ENCODE data around the gene GRIK2.

The GRIK2 gene

GRCh38 chr6:101728388-101728787 lies 334.9 kb downstream of the GRIK2 start:
- no peak for DNase-seq

- DNase-seq, result no peak
These were observed 335.4 kb downstream of the GRIK2 start for GRCh38 chr6:101728956-101729355.

GRCh38 chr6:101730954-101731353 lies 337.4 kb downstream of the GRIK2 start:
- DNase-seq, result no peak

- no peak for DNase-seq
These were observed 340.4 kb downstream of the GRIK2 start for GRCh38 chr6:101733899-101734298.

- DNase-seq, result no peak
These were observed 345.0 kb downstream of the GRIK2 start for GRCh38 chr6:101738481-101738880.

- DNase-seq, result no peak
These were observed 347.1 kb downstream of the GRIK2 start for GRCh38 chr6:101740631-101741030.

- no peak for DNase-seq
These were observed 348.1 kb downstream of the GRIK2 start for GRCh38 chr6:101741474-101742171.

- no peak for DNase-seq
These were observed 353.7 kb downstream of the GRIK2 start for GRCh38 chr6:101747160-101747559.

GRCh38 chr6:101747716-101748115 lies 354.2 kb downstream of the GRIK2 start:
- DNase-seq, result no peak

- no peak for DNase-seq
These were observed 362.4 kb downstream of the GRIK2 start for GRCh38 chr6:101755931-101756330.

GRCh38 chr6:101758368-101758767 lies 364.9 kb downstream of the GRIK2 start:
- no peak for DNase-seq

- no peak for DNase-seq
These were observed 367.5 kb downstream of the GRIK2 start for GRCh38 chr6:101760843-101761621.

- DNase-seq, result no peak
These were observed 369.3 kb downstream of the GRIK2 start for GRCh38 chr6:101762851-101763250.

- no peak for DNase-seq
These were observed 371.8 kb downstream of the GRIK2 start for GRCh38 chr6:101765281-101765680.

- DNase-seq, result no peak
These were observed 376.6 kb downstream of the GRIK2 start for GRCh38 chr6:101770116-101770515.

GRCh38 chr6:101776919-101777350 lies 383.4 kb downstream of the GRIK2 start:
- DNase-seq, result no peak

- DNase-seq, result no peak
These were observed 384.1 kb downstream of the GRIK2 start for GRCh38 chr6:101777646-101778045.

GRCh38 chr6:101779051-101779844 lies 385.7 kb downstream of the GRIK2 start:
- no peak for DNase-seq

GRCh38 chr6:101783287-101783686 lies 389.8 kb downstream of the GRIK2 start:
- DNase-seq, result no peak

GRCh38 chr6:101784094-101784493 lies 390.6 kb downstream of the GRIK2 start:
- no peak for DNase-seq

GRCh38 chr6:101799531-101799930 lies 406.0 kb downstream of the GRIK2 start:
- no peak for DNase-seq

GRCh38 chr6:101800598-101800997 lies 407.1 kb downstream of the GRIK2 start:
- no peak for DNase-seq

GRCh38 chr6:101803136-101803535 lies 409.6 kb downstream of the GRIK2 start:
- no peak for DNase-seq

GRCh38 chr6:101806241-101806640 lies 412.7 kb downstream of the GRIK2 start:
- no peak for DNase-seq
